Measurements from ENCODE around the gene STK10.

STK10 gene

GRCh38 chr5:172105811-172106210, 82.2 kb downstream of the STK10 start:
- no peak for DNase-seq

- DNase-seq: no peak
Observed at GRCh38 chr5:172104801-172105701, 83.0 kb downstream of the STK10 start.

DNA sequence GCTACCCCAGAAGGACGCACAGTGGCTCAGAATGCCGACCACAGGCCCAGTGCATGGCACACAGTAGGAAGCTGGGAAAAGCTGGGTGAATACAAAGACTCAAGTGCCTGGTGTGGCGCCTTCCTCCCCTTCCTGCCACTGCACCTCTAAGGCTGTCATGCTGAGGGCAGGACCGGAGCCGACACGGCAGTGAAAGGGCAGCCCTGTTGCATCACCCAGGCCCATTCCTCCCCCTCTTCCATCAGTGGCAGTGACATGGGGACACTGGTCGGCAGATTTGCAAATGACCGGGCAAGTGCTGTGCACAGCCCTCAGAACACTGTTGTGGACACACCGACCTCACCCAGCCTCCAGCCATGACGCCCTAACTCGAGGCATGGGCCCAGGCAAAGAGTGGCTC, 84.0 kb downstream of the STK10 start:
- no peak for DNase-seq

DNA sequence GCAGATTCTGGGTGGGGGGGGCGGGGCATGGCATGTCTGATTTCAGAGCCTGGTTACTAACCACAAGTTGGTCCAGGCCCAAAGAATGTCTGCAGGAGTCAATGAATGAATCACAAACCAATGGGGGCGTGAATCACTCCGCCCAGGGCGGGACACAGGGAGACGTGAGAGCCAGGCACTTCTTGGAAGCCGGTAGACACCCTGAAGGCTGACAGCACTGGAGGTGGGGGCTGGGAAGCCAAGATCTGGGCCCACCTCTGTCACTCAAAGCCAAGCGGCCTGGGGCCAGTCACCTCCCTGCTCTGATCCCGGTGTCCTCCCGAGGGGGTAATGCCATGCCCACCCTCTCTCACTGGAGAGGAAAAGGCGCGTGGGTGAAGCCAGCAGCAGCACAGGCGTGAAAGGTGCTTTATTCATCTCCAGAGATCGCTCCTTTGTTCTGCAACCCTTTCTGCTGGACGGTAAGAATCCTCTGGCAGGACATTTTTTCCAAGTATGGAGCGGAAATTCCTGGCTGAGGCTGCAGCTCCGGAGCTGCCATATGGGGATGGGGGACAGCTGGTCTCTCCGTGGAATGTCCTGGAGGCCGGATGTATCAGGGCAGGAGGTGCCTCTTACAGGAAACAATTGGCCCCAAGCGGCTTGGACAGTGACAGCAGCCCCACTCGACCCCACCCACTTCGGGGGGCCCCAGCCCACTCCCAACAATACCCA, 85.0 kb downstream of the STK10 start:
- DNase-seq: no peak

DNA sequence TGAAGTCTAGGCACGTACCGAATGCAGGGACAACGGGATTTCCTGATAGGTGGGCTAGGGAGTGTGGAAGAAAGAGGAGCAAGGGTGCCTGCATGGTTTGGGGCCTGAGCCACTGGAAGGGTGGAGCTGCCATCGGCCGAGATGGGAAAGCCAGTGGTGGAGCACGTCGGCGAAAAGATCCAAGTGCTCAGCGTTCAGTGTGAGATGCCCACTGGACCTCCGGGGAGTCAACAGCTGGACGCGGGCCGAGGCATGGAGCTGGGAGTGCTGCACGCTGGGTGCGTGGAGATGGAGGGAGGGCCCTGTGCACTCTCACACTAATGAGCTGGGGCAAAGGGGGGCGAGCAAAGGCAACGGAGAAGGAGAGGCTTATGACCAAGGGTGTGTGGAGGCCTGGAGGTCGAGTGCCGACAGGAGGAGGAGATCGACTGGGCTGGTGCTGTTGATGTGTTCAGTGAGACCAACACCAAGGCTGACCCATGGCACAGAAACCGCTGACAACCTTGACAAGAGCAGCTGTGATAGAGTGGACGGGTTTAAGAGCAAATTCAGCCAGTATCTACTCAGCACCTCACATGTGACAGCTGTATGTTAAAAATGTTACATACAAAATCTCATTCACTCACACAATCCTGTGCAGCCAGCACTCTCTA, 85.7 kb downstream of the STK10 start:
- no peak for DNase-seq

DNA sequence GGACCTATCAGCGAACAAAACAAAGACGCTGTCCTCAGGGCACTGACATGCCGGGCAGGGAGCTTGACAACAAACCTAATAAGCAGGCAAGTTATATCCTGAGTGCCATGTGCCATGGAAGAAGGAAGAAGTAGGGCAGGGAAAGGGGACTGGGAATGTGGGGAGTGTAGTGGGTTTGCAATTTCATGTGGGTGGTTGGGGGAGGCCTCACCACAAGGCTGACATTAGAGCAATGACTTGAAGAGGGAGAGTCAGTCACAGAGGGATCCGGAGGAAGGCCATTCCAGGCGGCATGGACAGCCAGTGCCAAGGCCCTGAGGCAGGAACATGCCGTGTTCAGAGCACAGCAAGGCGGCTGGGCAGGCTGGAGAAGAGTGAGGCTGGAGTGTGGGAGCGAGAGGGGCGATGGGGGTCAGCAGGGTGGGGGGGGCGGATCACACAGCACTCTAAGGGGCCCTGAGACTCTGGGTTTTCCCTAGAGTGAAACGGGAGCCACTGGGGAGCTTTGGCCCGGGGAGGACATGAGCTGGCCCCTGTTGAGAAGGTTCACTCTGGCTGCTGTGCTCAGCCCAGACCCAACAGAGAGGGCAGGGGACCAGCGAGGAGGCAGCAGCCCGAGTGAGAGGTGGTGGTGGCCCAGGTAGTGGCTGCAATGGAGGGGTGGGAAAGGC, 86.3 kb downstream of the STK10 start:
- no peak for DNase-seq

- no peak for DNase-seq
Observed at GRCh38 chr5:172098883-172099282, 89.1 kb downstream of the STK10 start.

DNA sequence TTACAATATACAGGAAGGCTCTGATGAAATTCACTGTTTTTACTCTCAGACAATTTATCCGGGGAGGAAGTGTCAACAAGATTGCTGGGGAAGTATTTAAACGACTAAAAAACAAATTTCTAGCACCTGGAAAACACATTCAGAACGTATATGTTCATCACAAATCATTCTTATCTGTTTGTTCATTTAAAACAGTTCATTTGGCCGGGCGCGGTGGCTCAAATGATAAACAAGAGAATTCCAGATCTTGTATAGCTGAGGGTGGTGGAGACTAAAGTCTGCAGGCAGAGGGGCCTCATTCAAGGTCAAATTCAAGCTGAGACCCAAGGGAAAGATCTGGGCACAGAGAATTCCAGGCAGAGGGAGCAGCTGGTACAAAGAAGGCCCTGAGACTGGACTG, 90.0 kb downstream of the STK10 start:
- DNase-seq: no peak

DNA sequence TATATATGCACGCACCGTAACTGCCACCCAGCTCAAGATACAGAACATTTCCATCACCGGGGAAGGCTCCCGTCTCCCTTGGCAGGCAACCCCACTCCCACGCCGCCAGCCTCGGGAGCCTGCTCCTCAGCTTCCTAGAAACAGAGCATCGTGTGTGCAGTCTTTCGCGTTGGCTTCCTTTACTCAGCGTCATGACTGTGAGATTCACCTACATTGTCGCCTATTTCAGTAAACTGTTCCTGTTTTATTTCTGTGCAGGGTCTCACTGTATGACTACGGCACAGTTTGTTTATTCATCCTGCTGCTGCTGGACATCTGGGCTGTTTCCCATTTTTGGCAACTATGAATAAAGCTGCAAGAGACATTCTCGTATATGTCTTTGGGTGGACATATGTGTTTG, 90.7 kb downstream of the STK10 start:
- DNase-seq: no peak

GRCh38 chr5:172096207-172096940, 91.7 kb downstream of the STK10 start:
- no peak for DNase-seq

DNA sequence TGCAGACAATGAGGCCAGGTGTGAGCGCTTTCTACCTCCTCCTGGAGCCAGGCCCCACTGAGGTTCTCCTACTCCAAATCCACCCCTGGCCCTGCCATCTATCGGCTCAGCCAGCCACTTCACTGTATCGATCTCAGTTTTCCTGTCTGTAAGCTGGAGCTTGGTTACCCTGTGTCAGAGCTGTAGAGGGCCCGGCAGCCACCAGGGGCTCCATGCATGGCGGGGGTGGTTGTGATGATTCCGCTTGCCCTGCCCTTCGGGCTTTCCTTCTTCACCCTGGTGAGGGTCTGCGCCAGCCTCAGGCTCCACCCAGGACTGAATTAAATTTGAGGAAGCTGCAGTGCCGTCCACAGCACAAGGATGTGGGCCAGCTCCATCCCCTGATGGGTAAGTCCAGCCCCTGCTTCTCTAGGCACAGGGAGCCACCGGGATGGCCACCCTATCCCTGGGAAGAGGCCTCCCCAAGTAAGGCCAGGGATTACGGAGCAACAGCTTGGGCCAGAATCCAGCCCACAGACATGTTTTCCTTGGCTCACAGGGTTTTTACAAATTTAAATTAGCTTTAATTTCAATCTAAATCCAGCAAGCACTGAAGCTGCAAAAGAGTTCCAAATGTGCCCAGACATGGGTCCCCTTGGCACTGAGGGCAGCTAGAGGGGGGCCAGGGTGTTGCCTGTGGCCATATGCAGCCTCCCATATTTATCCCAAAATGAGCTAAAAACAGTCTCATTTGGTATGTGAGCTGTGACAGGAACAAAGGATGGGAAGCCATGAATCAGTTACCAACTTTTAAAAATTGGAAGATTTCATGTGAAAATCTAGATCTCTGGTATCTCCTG, 92.4 kb downstream of the STK10 start:
- DNase-seq: no peak

- no peak for DNase-seq
Observed at GRCh38 chr5:172093965-172094364, 94.1 kb downstream of the STK10 start.

DNA sequence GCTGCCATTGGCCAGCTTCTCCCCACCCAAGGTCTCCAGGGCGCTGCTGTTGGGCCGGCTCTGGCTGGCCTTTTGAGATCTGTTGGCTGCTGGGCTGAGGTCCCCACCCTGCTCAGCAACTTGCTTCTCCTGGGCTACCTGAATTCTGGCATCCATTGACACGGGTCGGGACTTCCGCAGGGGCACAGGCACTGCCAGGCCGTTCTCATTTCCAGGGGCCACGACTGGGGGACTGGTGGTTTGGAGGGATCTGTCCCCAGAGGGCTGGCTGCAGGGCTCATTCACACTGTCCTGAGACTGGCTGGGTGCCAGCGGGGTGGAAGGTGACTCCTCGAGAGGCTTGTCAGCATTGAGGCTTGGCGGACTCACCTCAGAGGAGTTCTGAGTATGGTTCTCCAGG, 94.5 kb downstream of the STK10 start:
- DNase-seq: no peak

- DNase-seq: no peak
Observed at GRCh38 chr5:172091956-172092732, 95.9 kb downstream of the STK10 start.

- DNase-seq: no peak
Observed at GRCh38 chr5:172090976-172091547, 97.0 kb downstream of the STK10 start.

DNA sequence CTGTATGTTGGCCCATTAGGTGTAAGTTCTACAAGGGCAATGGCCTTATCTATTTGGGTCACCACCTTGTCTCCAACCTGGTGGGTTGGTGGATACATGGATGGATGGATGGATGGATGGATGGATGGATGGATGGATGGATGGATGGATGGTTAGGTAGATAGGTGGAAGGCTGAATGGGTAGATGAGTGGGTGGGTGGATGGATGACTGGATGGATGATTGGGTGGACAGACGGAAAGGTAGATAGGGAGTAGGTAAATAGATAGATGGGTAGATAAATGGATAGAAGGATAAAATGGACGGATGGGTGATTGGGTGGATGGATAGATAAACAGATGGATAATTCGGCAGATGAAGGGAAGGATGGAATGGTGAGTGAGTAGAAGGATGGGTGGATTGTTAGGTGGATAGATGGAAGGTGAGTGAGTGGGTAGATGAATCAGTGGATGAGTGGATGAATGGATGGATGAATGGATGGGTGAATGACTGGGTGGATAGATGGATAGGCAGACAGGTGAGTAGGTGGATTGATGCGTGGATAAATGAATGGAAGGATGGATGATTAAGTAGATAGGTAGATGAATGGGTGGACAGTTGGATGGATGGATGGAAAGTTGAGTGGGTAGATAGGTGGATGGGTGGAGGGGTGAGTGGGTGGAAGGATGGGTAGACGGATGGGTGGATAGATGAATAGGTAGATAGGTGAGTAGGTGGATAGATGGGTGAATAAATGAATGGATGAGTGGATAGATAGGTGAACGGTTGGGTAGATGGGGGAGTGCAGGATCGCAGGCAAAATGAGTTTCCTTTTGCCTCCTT, 98.5 kb downstream of the STK10 start:
- DNase-seq: no peak

- no peak for DNase-seq
Observed at GRCh38 chr5:172088801-172089200, 99.2 kb downstream of the STK10 start.

- no peak for DNase-seq
Observed at GRCh38 chr5:172086194-172086975, 101.6 kb downstream of the STK10 start.

DNA sequence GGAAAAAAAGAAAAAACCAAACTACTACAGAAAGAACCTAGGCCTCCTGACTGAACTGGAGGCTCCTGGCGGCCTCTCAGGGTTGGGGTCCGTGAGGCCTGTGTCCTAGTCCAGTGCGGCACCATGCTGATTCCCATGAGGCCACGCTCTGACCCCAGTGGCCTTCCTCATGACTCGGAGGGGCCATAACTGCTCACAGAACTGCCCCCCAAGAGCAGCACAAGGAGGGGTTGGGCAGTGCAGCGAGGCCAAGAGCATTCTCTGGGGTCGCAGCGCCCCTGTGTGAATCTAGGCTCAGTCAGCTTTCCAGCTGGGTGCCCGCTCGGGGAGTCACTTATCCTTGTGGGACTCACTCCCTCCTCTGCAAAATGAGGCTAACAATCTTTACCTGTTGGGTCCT, 102.3 kb downstream of the STK10 start:
- DNase-seq: no peak
